ENCODE results near the gene VPS13D.

GRCh38 chr1:12326986-12327385 lies 97.2 kb downstream of the VPS13D start:
- TF ChIP-seq, protein P1, sequence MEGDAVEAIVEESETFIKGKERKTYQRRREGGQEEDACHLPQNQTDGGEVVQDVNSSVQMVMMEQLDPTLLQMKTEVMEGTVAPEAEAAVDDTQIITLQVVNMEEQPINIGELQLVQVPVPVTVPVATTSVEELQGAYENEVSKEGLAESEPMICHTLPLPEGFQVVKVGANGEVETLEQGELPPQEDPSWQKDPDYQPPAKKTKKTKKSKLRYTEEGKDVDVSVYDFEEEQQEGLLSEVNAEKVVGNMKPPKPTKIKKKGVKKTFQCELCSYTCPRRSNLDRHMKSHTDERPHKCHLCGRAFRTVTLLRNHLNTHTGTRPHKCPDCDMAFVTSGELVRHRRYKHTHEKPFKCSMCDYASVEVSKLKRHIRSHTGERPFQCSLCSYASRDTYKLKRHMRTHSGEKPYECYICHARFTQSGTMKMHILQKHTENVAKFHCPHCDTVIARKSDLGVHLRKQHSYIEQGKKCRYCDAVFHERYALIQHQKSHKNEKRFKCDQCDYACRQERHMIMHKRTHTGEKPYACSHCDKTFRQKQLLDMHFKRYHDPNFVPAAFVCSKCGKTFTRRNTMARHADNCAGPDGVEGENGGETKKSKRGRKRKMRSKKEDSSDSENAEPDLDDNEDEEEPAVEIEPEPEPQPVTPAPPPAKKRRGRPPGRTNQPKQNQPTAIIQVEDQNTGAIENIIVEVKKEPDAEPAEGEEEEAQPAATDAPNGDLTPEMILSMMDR (IDR thresholded peaks at IDR 0.05), result no peak
- no peak for TF ChIP-seq POLR2A (IDR thresholded peaks at IDR 0.05)

All from testis (tissue), 2 donors.